NCI-H2107 treated with DMSO at 0.1 percent for 48 hours (cell line): ENCODE results near the gene SH2D7.

ENCODE experiments used
- DNase-seq: peaks from one replicate; lab custom pipeline; 2025; ENCODE audit not compliant: unreplicated experiment; lab: John Stamatoyannopoulos, UW

SH2D7 gene

DNA sequence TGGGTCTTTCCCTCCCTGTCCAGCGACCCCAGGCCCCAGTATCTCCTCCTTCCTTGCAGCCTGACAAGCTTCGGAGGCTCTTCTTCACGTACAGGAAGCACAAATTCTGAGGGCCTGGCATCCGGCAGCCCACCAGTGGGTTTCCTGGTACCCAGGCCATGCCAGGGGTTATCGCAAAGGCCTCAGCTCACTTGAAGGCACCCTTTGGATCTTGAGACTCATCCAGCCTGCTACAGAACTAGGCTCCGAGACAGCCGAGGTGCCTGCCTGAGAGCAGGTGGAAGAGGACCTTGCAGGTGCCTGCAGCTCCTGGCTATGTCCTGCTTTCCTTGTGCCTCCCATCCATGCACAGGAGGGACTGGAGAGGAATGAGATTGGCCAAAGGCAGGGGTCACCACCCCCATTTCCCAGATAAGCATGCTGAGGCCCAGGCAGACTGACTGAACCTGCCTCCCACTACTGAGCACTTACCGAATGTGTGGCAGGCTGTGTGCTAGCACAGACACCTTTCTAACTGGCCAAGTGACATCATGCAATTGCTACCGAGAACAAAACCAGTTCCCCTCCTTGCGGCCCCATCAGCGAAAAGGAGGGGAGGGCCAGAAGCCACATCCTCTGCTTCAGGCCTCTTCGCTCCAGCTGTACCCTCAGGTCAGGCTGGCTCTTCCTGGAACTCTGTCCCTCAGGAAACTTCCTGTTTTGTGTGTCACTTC lies 11.2 kb downstream of the SH2D7 start:
- DNase-seq, result no peak

DNA sequence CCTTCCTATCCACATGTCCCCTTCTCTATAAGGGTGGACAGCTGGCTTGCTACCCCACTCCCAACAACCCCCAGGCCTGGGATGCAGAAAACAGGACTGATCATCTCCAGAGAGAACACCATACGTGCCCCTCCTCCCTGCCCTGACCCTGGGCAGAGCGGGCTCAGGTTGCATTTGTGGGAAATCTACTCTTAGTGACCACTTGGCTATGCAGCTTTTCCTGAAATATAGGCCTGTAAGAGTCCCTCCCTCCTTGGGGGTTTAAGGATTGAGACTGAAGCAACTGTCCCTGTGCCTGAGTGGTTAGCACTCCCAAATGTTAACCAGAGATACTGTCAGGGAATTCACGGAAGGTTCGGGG lies 11.7 kb downstream of the SH2D7 start:
- DNase-seq, result no peak

DNA sequence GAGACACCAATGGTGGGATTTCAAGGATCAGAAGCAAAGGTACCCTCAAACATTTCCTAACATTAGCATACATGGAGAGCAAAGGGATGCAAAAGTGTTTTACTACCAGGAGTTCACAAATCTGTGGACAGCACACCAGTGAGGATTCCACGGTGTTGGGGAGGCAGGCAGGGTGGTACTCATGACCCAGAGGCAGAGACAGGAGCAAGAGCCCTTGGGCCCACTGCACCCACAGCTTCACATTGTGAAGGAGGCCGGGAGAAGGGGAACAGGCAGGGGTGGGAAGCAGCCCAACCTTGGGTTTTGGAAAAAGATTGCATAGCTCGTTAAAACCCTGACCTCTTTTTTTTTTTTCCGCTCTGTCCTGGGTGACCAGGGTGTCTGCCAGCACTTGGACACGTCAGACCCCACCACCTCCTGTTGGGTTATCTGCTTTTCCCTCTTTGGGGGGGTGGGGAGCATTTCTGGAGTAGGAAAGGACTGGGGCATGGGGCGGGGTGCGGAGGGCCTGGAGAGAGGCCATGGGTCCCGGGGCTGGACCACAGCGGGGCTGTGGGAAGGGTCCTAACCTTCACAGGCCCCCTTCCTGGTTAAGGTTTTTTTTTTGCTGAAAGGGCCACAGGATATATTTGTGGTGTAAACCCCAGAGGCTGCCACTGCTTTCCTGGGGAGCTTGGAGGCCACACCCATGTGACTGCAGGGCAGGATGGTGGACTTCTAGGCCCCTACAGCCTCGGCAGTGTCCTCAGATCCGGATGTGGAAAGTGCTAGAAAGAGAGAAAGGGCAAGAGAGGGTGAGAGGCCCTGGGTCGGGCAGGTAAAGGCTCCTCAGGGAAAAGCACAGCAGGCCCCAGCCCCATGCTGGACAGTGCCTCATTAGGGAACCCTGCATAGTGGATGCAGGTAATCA lies 12.5 kb downstream of the SH2D7 start:
- no peak for DNase-seq

DNA sequence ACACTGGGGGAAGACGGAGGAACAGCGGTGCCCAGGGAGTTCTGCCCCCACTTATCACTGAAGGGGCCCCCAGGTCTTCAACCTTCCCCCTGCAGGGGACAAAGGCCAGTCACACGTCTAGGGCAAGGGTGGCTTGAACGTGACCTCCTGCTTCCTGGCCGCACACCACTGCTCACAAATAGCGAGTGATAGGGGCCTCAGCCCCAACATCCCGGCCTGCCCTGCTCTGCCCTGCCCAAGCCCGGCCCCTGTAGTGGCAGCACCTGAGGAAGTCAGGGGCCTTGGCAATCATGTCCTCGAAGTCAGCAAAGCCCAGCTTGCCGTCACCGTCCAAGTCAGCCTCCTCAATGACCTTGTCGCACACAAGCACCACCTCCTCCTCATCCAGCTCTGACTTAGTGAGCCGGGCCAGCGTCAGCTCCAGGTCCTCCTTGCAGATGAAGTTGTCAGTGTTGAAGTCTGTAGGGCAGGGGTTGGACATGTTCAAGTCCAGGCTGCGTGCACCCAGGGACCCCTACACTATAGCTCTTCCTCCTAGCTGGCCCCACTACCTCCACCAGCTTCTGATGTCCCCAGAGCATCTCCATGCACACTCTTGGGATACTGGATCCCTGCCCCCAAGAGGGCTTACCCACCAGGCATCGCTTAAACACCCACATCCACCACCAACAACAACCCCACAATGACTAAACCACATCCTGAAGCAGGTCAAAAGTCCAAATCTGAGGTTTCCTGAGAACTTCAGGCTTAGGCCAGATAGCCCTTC lies 13.3 kb downstream of the SH2D7 start:
- DNase-seq, result no peak

DNA sequence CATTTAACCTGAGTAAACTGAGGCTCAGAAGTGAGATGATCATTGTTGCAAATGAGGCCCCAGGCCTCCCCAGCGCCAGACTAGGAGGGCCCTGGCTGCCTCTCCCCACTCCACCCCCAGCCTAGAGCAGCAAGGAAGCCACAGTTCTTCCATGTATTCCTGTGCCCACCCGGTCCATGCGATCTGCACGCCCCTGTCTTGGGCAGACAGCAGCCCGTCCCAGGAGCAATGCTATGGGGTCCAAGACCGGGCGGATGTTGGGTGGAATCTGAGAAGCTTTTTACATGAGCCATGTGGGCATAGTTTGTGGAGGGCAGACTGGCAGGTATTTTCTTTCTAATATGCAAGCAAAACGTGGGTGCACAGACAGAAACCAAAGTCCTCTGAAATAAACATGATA lies 15.1 kb downstream of the SH2D7 start:
- DNase-seq, result no peak

DNA sequence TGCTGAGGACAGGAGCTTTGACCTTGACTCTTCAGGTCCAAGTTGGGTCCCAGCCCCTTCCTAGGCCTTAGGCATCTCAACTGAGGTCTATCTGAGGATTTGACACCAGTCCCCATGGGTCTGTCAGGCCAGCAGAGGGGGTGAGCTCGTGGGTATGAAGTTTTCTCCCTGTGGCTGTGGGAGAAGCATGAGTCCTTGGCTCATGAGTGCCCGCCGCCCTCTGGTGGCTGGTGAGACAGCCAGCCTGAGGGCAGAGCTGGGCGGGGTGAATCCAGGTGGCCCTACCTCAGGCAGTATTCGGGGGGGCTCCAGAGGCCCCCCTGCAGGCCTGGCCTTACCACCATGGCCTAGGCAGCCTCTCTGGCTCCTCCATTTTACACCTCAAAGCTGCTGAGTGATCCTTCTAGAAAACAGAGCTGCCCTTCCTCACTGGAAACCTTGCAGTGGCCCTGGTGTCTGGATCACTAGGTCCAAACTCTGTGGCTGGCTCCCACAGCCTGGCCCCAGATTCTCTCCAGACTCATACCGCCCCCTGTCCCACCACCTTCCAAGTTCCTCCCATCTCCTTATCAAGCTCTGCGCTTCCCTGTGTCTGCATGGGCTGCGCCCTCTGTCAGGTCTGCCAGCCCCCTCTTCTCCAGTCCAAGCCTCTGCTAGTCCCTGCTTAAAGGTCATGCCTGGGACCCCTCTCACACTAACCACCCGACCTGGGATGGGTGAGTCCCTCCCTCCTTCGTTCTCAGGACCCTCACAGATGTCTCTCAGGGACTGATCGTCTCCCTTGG lies 16.1 kb downstream of the SH2D7 start:
- peak; percentile 22 for DNase-seq

DNA sequence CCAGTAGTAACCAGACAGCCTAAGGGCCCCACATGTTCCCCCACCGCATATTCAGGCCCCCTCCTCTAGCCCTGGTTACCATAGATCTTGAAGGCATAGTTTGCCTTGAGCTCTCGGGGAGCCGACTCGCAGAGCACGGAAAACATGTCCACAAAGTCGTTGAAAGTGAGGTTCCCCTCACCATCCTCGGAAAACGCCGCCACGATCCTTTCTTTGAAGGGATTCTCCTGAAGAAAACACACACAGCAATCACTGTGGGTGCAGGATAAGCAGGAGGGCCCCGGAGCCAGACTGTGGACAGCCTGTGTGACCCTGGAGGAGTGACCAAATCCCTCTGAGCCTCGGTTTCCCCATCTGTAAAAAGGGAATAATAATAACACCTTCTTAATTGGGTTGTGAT lies 16.8 kb downstream of the SH2D7 start:
- no peak for DNase-seq

DNA sequence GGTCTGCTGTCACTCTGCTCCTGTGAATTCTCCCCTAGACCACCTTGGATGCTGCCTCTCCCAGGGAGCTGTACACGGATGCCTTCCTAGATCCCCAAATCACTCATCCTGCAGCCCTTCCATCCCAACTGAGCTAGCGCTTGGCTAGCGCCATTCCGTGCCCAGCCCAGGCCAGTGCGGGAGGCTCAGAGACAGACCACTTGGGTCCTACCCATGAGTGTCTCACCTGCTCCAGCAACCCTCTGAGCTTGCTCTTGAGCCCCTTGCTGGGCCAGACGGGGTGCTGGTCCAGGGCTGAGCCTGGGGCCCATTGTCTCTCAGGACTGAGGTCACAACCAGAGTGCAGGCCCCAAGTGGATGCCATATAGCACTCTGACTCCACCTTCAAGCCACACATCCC lies 17.7 kb downstream of the SH2D7 start:
- DNase-seq, result no peak

DNA sequence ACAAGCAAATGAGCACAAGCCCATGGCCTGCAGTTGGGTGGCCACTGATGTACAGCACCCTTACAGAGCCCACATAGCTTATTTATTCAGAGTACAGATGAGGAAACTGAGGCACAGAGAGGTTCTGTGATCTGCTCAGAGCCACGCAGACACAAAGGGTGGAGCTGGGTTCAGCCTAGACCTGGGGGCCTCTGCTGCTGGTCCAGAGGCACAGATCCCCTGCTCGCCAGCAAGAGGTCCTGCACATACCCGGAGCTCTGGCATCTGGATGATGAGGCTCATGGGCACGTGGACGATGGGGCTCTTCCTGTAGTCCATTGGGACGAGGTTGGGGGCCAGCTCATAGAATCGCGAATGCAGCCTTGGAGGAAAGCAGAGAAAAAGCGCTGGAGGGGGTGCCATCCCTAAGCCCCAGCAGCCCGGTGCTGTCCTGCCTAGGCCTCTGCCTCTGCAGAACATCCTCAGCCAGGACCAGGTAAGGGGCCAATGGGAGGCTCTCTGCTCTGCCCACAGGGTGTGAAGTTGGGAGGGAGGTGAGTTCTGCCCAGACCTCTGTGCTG lies 18.6 kb downstream of the SH2D7 start:
- no peak for DNase-seq

DNA sequence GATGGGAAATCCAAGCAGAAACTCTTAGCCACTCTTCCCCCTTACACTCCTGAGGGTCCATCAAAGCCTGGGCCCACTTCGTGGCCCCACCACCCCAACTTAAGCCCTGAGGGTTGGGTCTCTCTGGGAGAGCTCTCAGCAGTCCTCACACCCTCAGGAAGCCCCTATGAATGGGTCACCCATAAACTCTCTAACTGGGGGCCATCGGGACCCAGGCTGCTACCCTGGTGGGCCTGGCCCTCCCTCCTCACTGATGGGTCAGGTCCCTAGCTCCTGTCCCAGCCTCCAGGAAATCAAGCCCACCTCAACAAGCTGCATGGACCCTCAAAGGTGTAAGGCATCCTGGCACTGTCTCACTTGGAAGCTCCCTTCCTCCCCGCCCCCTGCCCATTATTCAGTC lies 19.4 kb downstream of the SH2D7 start:
- DNase-seq, result no peak

DNA sequence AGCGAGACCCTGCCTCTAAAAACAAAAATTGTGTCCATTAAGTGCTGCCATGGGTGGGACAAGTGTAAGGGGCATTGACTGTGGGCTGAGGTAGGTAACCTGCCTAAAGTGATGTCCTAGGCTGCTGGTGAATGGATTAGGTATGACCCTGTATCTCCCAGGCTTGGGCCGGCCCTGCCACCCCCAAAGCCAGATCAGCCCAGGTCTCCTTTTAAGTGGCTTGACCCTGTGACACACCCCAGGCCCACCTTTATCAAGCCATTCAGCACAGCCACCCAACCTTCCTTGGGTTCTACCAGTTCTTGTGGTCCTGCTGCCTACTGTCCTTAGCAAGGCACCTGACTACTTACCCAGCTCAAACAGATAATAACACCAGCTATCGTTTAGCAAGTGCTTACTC lies 20.2 kb downstream of the SH2D7 start:
- no peak for DNase-seq

DNA sequence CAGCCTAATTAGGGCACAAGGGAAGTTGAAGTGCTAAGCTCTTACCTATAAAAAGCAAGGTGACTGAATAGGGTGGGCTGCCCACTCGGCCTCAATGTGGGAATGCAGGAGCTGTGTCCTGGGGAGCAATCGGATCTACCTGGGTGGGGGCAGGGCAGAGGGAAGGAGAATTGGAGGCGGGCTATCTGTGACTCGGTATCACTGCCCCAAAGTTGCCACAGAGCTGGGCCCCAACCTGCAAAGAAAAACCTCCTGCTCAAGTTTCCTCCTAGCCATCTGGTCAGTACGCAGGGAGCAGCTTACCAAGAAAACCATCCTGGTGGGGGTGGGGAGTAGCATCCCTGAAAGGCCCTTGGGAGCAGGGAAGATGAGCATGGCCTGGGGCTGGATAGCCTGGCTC lies 28.2 kb downstream of the SH2D7 start:
- no peak for DNase-seq

DNA sequence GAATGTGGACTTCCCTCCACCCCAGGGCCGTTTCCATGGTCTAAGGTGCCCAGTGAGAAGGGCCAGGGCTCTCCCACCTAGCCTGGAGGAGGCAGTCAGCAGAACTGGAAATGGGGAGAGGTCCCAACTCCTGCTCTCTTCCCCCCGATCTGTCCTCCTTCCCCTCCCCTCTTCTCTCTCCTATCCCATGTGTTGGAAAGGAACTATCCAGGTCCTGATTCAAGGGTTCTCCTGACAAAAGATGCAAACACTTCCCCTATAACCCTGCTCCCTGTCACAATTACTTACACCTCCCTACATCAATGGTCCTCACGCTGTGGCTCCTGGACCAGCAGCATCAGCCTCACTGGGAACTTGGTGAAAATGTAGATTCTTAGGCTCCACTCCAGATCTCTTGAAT lies 32.9 kb downstream of the SH2D7 start:
- DNase-seq, result no peak

DNA sequence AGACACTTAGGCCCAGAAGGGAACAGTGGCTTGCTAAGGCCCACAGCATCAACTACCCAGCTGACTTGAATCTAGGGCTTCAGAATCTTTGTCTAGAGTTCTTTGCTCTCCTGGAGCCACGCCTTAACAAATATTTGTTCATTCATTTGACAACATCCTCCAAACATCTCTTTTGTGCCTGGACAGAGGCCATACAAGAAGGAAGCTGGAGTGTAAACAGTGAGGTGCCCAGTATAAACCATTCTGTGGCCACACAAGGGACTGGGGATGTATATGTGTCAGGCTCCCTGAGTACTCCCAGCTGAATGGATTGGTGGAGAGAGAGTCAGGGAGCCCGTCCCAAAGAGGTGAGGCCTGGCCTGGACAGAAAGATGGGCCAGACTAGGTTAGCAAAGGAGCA lies 35.5 kb downstream of the SH2D7 start:
- no peak for DNase-seq

DNA sequence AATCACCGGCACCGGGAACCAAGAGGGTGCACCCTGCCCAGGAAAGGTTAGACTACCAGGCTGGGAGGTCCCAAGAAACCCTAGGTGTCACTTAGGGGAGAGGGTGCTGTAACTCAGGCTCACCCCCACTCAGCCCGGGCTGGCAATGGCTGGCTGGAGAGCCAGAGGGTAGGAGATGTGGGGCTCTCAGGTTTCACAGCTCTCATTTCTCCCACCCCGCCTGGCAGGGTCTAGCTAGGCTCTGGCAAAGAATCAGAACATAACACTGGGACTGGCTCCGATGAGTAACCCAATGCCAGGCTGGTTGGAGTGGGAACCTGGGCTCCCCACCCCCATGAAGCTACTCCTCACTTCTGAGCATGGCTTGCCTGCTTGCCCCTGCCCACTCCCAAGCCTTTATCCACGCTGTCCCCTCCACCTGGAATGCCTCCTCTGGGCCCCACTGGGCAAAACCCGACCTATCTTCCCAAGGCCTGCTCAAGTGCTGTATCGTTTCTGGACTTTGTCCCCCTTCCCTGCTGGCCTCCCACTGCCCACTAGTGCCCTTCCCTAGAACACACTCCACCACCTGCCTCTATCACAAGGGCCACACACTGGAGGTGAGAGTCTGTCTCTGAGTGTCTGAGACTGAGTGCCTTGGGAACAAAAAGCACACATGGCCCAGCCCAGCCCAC lies 36.9 kb downstream of the SH2D7 start:
- DNase-seq, result peak; percentile 4

DNA sequence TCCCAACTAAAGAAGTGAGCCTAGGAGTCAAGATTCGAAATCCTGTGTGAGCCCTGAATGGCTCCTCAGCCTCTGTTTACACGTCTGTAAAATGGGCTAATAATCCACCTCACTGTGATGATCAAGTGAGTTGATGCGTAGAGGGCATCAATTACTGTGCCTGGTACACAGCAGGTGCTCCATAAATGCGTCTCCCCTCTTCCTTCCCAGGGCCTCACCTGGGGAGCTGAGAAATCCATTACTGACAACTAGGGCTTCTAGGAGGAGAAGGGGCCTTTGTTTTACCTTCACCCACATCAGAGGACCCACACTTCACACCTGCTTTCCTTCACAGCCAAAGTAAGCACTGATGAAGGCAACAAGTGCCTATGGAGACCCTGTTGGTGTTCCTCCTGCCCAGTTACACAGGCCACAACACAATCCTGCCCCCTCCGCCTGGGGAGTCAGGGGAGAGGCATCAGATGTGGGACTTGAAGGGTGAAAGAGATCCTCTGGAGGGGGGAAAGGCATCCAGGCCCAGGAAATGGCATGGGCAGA lies 37.5 kb downstream of the SH2D7 start:
- no peak for DNase-seq

DNA sequence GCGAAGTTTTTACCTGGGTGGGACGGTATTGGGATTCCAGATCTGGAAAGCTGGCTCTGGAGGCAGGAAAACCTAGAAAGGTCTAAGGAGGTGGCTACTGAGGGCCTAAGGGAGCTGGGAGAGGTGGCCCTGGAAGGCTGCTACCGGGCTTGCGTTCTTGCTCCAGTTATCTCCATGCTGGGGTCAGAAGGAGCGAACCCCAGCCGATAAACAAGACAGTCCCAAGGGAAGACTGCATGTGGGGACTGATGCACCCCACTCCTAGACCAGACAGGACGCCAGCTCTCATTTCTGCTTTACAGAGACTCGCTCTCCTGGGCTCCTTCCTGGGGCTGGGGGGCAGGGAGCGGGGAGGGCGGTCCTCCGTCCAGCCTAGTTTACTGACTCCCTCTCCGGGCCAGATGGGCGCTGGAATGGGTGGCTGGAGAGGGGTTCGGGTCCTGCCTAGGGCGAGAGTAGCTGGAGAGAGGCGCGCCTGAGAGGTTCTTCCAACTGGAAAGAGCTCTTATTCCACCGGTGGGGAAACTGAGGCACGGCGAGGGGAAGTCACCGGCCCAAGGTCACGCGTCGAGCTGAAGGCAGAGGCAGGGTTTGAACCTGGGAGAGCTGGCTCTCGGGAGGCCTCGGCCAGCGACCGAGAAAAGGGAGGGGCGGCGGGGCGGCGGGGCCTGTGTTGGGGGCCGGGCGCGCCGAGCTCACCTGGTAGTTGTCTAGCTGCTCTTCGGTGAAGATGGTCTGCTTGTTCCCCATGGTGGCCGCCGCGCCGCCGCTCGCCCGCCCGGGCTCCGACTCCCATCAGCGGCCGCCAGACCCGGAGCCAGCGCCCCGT lies 38.3 kb downstream of the SH2D7 start:
- no peak for DNase-seq

DNA sequence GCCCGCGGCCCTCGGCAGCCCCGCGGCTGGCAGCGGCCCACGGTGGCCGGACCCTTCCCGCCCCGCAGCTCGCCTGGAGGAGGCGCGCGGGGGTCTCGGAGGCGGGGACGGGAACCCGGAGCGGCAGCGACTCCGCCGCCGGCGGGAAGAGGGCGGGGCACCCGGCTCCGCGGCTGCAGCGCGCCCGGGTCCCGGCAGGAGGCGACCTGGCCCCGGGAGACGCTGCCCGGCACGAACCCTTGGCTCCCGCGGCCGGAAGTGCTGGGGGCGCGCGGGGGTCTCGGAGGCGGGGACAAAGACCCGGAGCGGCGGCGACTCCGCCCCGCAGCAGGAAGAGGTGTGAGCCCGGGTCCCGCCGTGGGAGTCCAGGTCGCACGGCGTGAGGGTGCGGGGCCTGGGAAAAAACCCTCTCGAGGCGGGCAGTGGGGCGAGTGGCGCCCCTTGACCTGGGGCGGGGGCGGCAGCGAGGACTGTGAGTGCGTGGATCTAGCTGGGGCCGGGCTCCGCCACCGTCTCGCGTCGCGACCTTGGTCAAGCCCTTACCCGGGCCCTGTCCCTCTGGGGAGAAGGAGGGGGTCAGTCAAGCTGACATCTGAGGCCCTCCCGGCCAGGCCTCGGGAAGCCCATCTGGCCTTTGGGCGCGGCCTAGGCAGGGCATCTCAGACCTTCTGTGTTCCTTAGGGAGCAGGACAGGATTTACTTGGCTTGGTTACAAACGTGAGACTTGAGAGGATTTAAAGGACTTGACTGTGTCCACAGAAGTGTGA lies 39.1 kb downstream of the SH2D7 start, which contains the start of gene CIB2:
Gene CIB2, minus strand, starts transcription at position 151 of the 767 bp plus-strand sequence. CDS start 230 bp downstream, outside the sequence.
- no peak for DNase-seq
